B cell (primary cell): ENCODE results near the gene MYO18A.

Experiments
- CTCF ChIP-seq: fragments of 200-600 bp; IDR thresholded peaks from one replicate; pipeline ENCODE4 v1.8.0; 2022; ENCODE audit warnings: antibody characterized with exemption, mild to moderate bottlenecking
- EZH2 ChIP-seq: IDR thresholded peaks from 2 replicates; pipeline ENCODE4 v1.6.1; 2012; ENCODE audit warnings: borderline replicate concordance, low read depth, mild to moderate bottlenecking, moderate library complexity, low read length; ENCODE audit not compliant: insufficient read depth, poor library complexity, severe bottlenecking

GRCh38 chr17:29066606-29067005 lies 113.6 kb downstream of the MYO18A start:
- TF ChIP-seq CTCF (no peak), EZH2 (no peak)
